ENCODE results near the gene CCL23.

- TF ChIP-seq CTCF (IDR thresholded peaks at IDR 0.05): no peak; the same call in 1 of the 2 replicates
- no peak for TF ChIP-seq POLR2AphosphoS5 (IDR thresholded peaks at IDR 0.05; ENCODE audit: low read depth, low read length)
These were observed 35.9 kb downstream of the CCL23 start for GRCh38 chr17:35981908-35982330.

Data from Panc1 (cell line).